NCI-H128 (cell line): ENCODE results near the gene CDK5R2.
"Not testable (repeated sequence)": the region's sequence is repeated elsewhere in the genome, so short reads cannot be mapped to it uniquely, and the experiment has no call there.

ENCODE experiments used
- DNase-seq: peaks from one replicate; lab custom pipeline; 2025; ENCODE audit not compliant: unreplicated experiment; lab: John Stamatoyannopoulos, UW

The CDK5R2 gene

DNA sequence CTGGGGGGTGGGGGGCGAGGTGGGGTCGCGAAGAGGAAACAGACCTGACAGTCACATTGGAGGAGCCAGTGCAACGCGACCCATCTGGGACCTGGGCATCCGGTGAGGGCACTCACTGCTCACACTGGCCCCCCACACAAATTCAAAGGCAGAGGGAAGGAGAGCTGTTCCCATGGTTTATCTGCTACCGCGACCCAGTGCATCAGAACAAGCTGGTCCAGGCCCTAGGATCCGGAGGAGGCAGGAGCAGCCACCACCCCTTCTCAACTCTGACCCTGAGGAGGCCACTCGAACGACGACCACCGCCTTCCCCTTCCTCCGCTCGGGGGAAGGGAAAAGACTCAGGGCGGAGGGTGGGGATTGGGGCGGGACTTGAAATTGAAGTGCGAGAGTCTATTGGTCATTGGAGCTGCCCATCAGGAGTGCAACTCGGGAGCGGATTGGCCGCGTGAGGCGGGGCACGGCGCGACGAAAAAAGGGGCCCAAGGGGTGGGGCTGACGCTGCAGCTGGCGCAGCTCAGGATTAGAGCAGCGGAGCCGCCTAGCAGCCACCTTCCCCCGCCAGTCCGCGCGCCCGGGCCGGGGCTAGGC is at the start of gene CDK5R2:
CDK5R2 (plus strand) TSS at position 526 of the 591 bp plus-strand sequence. CDS start 155 bp downstream, outside the sequence.
- DNase-seq, result peak; percentile 86

DNA sequence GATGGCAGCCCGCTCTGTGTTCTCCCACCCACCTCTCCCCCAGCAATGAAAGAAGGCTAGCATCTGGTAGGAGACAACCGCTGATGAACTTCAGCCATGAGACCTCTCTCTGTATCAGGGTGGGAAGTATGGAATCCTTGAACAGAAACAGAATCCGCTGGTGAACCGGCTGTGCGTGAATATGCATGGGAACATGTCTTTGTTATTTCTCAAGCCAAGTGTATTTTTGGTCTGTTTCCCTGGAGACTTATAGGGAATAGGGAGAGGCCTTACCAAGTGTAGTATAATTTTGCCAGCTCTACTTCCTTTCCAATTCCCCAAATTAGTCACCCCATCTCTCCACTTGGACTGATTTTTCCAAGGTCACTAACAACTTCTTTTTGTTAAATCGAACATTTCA is 48.7 kb upstream of the CDK5R2 start:
- DNase-seq, result no peak

DNA sequence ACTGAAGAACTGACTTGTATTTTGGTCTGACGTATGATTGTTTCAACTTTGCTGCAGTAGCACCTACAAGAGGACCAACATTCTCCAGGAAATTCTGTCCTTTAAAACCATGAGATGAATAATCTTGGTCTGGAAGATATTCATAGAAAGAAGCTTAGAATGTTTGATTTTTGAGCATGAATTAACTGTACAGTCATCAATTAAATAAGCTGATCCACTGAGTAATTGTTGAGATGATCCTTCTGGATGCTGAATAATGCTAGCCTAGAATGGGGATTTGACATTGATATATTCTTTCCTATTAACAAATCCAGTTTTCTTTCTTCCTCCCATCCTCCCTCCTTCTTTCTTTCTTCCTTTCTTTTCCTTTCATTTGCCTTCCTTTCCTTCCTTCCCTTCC is 39.0 kb upstream of the CDK5R2 start:
- no peak for DNase-seq

DNA sequence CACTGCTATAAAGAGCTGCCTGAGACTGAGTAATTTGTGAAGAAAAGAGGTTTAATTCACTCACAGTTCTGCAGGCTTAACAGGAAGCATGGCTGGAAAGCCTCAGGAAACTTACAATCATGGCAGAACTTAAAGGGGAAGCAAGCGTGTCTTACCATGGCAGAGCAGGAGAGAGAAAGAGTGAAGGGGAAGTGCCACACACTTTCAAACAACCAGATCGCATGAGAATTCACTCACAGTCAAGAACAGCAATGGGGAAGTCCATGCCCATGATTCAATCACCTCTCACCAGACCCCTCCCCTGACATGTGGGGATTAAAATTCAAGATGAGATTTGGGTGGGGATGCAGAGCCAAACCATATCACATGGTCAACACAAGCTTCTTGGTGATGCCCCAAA is 34.7 kb upstream of the CDK5R2 start:
- DNase-seq, result no peak

DNA sequence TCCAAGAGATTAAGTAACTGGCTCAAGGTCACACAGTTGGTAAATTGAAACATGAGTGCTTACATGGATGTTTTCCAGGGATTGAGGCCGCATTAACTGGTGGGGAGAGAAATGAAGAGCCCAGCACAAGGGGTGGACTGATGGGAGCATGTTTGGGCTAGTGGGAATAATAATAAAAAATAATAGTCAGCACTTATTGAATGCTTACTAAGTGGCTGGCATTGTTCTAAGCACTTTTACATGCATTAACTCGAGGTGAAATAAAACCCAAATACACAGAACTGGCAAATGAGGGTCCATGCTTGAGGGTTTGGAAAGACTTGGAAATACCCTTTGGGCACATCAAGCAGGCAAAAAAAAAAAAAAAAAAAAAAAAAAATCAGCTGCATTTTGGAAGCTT is 34.0 kb upstream of the CDK5R2 start:
- DNase-seq, result no peak

DNA sequence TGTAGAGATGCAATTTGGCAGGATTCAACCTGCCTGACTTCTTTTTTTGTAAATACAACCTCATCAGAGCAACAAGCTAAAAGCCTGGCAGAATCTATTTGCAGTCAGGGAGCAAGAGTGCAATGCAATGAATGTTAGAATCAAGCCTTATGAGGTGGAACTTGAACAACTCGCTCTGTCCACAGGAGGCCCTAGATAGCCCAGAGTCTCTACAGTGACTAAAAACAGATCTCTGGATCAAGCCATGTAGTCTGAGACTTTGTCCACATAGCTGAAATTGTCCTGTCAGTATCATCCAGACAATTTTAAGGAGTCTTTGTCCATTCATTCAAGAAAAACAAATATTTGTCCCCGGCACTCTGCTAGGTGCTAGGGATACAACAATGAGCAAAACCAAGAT is 32.0 kb upstream of the CDK5R2 start:
- DNase-seq, result no peak

DNA sequence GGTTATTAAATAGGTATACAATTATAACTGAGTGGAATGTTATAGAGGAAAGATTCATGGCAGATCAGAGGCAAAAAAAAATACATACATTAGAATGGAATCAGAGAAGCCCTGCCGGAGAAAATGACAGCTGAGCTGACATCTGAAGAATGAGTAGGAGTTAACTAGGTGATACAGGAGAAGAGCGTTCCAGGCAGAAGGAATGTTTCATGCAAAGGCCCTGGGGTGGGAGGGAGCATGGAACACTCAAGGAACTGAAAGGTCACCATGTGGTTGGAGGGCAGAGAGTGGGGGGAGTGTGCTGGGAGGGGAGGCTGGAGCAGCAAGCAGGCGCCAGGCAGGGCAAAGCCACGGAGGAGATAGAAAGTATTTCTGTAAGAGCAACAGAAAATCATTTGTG is 31.6 kb upstream of the CDK5R2 start:
- DNase-seq, result no peak

DNA sequence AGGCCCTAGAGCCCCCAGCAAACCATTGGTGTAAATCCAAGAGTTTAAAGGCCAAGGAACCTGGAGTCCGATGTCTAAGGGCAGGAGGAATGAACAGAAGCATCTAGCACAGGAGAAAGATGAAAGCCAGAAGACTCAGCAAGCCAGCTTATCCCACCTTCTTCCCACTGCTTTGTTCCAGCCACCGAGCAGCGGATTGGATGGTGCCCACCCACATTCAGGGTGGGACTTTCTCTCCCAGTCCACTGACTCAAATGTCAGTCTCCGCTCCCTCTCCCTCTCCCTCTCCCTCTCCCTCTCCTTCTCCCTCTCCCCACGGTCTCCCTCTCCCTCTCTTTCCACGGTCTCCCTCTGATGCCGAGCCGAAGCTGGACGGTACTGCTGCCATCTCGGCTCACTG is 29.0 kb upstream of the CDK5R2 start:
- not testable (repeated sequence) for DNase-seq

DNA sequence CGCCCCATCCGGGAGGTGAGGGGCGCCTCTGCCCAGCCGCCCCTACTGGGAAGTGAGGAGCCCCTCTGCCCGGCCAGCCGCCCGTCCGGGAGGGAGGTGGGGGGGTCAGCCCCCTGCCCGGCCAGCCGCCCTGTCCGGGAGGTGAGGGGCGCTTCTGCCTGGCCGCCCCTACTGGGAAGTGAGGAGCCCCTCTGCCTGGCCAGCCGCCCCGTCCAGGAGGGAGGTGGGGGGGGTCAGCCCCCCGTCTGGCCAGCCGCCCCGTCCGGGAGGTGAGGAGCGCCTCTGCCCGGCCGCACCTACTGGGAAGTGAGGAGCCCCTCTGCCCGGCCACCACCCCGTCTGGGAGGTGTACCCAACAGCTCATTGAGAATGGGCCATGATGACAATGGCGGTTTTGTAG is 27.7 kb upstream of the CDK5R2 start:
- not testable (repeated sequence) for DNase-seq

DNA sequence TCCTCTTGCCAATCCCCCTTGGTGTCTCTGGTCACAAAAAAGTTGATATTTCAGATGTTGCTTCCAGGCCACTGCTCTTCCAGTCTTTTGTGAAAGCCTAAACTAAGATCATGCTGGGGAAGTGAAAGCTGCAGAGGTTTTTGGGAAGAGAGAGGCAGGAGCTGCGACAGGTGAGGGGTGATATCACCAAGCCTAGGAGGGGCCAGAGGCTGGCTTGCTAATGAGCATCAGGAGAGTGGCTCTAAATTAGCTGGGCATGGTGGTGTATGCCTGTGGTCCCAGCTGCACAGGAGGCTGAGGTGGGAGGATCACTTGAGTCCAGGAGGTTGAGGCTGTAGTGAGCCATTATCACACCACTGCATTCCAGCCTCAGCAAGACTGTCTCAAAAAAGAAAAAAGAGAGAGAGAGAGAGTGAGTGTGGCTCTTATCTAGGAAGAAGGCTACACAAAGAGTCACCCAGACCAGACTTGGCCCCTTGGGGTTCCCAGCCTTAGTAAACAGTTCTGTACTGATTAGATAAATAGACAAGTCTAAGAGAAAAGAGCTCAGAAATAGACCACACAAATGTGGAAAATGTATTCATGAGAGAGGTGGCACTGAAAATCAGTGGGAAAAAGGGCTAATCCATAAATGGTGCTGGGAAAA is 14.6 kb upstream of the CDK5R2 start:
- no peak for DNase-seq

DNA sequence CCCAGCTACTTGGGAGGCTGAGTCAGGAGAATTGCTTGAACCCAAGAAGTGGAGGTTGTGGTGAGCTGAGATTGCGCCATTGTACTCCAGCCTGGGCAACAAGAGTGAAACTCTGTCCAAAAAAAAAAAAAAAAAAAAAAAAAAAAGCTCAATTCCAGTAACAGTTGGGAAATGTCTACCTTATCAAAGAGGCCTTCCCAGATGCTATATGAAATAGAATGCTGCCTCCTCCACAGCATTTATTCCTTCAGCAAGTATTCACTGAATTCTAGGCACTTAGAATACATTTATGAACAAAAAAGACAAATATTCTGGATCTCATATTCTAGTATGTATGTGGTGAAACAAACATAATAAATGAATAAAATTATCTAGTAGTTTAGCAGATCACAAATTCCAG is 12.8 kb upstream of the CDK5R2 start:
- DNase-seq, result no peak

DNA sequence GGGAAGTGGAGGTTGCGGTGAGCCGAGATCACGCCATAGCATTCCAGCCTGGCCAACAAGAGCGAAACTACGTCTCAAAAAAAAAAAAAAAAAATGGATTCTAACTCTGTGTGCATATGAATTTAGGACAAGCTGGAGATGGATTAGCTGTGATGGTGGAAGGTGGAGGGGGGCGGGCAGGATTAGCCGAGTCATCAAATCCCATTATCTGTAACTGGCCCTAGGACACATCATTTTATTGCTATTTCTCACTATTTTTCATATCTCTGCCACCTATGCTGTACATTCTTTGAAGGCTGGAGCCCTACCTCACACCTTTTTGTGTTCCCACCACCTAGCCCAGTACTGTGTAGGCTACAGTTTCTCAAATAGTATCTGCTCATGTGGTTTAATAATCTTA is 7.3 kb upstream of the CDK5R2 start:
- no peak for DNase-seq

DNA sequence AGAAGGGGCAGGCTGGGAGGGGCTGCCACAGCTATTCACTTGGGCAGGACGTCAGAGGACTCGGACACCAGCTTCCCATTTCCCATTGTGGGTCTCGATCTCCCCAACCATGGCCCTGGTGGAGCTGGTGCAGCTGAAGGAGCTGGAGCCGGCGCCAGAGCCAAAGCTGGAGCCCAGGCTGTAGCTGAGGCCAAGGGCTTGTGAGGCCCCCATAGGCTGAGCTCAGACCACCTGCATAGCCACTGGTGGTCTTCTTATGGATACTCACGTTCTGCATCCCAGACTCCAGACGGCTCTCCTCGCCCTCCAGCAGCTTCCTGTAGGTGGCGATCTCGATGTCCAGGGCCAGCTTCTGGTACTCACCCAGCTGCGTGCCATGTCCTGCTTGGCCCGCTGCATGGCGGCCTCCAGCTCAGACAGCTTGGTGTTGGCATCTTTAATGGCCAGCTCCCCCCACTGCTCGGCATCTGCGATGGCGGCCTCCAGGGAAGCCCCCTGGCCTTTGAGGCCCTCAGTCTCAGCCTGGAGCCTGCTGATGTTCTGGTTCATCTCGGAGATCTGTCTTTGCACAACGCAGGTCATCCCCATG is 6.0 kb upstream of the CDK5R2 start:
- no peak for DNase-seq

DNA sequence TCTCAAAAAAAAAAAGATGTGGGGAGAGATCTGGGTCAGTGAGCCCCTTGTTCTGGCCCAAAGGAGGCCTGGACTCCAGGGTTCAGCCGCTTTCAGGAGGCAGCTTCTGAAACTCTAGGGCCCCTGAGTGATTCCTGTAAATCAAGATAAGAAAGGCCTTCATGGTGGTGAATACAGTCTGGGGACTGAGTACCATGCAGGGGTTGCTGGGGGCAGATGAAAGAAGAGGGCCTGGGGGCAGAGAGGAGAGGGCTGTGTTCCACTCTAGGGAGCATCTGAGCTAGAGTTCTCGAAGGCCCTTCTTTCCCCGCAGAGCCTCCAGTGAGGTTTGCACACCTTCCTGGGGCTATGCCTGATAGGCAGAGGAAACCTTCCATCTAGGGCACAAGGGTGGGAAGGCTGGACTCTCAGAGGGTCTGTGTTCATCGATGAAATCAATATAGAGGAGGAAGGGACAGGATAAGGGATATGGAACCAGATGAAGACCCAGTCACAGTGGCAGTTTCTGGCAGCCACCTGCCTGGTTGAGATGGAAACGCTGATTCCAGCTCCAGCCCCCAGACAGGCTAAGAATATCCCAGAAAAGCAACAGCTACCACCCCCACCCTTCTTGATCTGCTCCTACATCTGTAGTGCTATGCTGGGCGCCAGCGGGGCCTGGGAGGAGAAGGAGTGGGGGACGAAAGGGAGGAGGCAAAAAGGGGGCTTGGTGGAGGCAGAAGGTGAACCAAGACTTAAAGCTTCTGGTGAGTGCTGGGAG is 4.7 kb upstream of the CDK5R2 start:
- DNase-seq, result no peak

DNA sequence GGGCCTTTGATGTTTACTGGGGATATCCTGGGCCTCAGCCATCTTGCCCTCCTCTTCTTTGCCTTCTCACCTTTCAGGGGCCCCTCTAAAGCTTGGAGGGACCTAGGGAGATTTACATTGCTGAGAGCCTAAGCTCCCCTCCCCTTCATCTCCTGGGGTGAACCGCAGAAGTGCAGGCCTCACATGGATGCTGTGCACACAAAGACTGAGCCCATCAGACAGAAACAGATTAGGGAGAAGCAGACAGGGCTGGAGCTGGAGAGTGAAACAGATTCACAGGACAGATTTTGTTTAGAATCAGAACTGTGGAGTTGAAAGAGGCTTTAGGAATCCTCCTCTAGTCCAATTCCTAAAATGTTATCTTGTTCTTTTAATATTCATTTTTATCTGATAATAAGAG is 3.4 kb upstream of the CDK5R2 start:
- DNase-seq, result no peak

DNA sequence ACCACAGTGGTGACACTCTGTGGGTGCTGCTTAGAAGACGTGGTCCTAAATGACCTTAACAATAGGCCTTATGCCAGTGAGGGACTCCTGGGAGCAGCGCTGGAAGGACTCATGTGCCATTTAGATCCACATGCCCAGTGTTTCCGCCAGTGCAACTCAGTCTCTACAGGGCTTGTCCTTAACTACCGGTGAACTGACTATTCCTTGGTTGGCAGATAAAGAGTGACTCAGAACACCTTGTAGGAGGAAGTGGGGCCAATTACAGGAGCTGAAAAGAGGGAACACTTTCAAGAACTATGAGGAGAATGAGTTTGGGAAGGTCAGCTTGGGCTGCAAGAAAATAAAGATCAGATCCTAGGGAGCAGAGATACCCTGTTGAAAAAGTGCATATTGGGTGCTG is 1.8 kb upstream of the CDK5R2 start:
- DNase-seq, result no peak

DNA sequence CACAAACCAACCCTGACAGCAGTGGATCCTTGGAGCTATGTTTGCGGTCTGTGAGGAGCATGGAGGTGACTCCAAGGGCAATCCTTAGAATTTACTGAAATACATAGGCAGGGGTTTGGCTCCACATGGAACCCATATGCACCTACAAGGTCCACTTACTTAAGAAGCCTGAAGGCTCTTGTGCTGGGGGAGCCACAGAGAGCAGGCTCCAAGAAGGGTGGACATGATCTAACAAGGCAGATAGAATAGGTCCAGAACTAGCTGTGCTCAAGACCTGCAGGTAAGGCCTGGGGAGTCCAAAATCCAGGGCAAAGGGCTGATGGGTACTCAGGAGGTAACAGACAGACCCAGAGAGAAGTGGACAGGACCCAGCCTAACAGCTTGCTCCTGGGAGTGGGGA is 1.2 kb upstream of the CDK5R2 start:
- DNase-seq, result no peak

DNA sequence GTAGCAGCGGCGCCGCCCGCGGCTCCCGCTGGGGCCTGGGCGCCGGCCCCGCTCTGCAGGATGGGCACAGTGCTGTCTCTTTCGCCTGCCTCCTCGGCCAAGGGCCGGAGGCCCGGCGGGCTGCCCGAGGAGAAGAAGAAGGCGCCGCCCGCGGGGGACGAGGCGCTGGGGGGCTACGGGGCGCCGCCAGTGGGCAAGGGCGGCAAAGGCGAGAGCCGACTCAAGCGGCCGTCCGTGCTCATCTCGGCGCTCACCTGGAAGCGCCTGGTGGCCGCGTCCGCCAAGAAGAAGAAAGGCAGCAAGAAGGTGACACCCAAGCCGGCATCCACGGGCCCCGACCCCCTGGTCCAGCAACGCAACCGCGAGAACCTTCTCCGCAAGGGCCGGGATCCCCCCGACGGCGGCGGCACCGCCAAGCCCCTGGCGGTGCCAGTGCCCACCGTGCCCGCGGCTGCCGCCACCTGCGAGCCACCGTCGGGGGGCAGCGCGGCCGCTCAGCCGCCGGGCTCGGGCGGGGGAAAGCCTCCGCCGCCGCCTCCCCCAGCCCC is 369 bp downstream of the CDK5R2 start:
- no peak for DNase-seq

DNA sequence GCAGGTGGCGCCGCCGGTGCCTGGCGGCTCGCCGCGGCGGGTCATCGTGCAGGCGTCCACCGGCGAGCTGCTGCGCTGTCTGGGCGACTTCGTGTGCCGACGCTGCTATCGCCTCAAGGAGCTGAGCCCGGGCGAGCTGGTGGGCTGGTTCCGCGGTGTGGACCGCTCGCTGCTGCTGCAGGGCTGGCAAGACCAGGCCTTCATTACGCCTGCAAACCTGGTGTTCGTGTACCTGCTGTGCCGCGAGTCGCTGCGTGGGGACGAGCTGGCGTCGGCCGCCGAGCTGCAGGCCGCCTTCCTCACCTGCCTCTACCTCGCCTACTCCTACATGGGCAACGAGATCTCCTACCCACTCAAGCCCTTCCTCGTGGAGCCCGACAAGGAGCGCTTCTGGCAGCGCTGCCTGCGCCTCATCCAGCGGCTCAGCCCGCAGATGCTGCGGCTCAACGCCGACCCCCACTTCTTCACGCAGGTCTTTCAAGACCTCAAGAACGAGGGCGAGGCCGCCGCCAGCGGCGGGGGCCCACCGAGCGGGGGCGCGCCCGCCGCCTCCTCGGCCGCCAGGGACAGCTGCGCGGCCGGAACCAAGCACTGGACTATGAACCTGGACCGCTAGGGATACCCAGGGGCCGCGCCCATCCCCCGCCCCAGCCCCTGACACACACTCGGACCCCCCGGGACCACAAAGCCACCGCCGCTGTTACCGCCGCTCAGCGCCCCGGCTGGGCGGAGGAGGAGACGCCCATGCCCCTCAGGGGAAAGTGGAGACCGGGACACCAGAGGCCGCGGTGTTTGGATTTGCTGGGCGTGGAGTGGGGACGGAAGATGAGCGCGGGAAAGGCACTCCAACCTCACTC is 1.1 kb downstream of the CDK5R2 start:
- no peak for DNase-seq

DNA sequence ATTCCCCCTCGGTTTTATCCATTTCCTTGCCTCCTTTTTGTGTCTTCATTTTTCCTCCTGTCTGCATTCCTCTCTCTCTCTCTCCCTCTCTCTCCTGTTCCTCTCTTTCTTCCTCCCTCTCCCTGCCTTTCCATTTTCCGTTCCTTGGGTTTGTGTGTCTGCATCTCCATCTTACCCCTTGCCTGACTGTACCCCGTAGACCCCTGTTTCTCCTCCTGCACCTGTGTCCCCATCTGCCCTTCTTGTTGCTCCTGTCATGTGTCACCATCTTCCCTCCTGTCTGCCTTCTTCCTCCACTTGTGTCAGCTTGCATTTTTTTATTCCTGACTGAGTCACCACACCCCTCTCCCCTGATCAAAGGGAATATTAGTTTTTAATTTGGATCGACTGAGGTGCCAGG is 1.8 kb downstream of the CDK5R2 start:
- no peak for DNase-seq
